Progenitor cell of endocrine pancreas (in vitro differentiated cells): ENCODE data around the gene ZNF687. TPM values are rescaled to one million over a fixed set of nuclear protein-coding genes. Genes with fewer than 3 reads are reported as not detected.

ENCODE experiments used
- DNase-seq: peaks from one replicate; pipeline ENCODE4 v3.0.0; 2021; ENCODE audit warnings: low spot score; ENCODE audit not compliant: unreplicated experiment
- H3K27ac Mint-ChIP-seq: 2 replicates; pipeline ENCODE4 v1.8.0; 2021; ENCODE audit warnings: mild to moderate bottlenecking, moderate library complexity, mixed read lengths
- H3K27me3 Mint-ChIP-seq: 2 replicates; pipeline ENCODE4 v1.8.0; 2021; ENCODE audit warnings: mixed read lengths
- H3K36me3 Mint-ChIP-seq: 2 replicates; pipeline ENCODE4 v1.8.0; 2022; ENCODE audit warnings: mixed read lengths; ENCODE audit not compliant: insufficient read depth
- H3K4me1 Mint-ChIP-seq: 2 replicates; pipeline ENCODE4 v1.8.0; 2021; ENCODE audit warnings: low read depth, mixed read lengths
- H3K4me3 Mint-ChIP-seq: 2 replicates; pipeline ENCODE4 v1.8.0; 2021; ENCODE audit warnings: low read depth, mild to moderate bottlenecking, moderate library complexity, mixed read lengths
- H3K9me3 Mint-ChIP-seq: 2 replicates; pipeline ENCODE4 v1.8.0; 2021; ENCODE audit warnings: low read depth, mixed read lengths
- CTCF ChIP-seq: fragments of 200-600 bp; sonication (generic); IDR thresholded peaks from one replicate; pipeline ENCODE4 v1.5.0; 2021; ENCODE audit warnings: antibody characterized with exemption, mild to moderate bottlenecking; ENCODE audit not compliant: unreplicated experiment
- total RNA-seq: library from RNA; stranded (reverse); gene quantifications from 2 replicates; pipeline ENCODE4 v1.2.1, GENCODE V29; 2021

ZNF687 gene
- total RNA-seq, 1 donor from 2014 or later = 45.0 TPM

GRCh38 chr1:151242442-151242841, 39.7 kb upstream of the ZNF687 start:
- Mint-ChIP-seq H3K36me3 (peaks cover 41% of the 10 kb centered on the region), H3K27ac (no peak overlapping the region), H3K4me1 (no peaks in the 10 kb centered on the region), H3K9me3 (no peaks in the 10 kb centered on the region), H3K4me3 (no peak overlapping the region), H3K27me3 (no peaks in the 10 kb centered on the region)
- DNase-seq = no peak
- TF ChIP-seq CTCF = no peak

- no peaks in the 10 kb centered on the region for H3K27me3 Mint-ChIP-seq
- DNase-seq = no peak
- TF ChIP-seq CTCF = no peak
- H3K36me3 Mint-ChIP-seq = peaks cover 42% of the 10 kb centered on the region
- no peak overlapping the region for H3K4me3 Mint-ChIP-seq
- no peaks in the 10 kb centered on the region for H3K4me1 Mint-ChIP-seq
- no peaks in the 10 kb centered on the region for H3K9me3 Mint-ChIP-seq
- peak overlapping the region; percentile 45 for H3K27ac Mint-ChIP-seq
These were observed 38.3 kb upstream of the ZNF687 start for GRCh38 chr1:151243683-151244216.

GRCh38 chr1:151246786-151247185, 35.3 kb upstream of the ZNF687 start:
- Mint-ChIP-seq H3K27me3 (no peaks in the 10 kb centered on the region), H3K9me3 (no peaks in the 10 kb centered on the region), H3K27ac (no peak overlapping the region), H3K4me1 (peaks cover 4% of the 10 kb centered on the region), H3K4me3 (no peak overlapping the region), H3K36me3 (peaks cover 42% of the 10 kb centered on the region)
- no peak for TF ChIP-seq CTCF
- DNase-seq = no peak

GRCh38 chr1:151251656-151252470, 30.2 kb upstream of the ZNF687 start:
- H3K27ac Mint-ChIP-seq = peak overlapping the region; percentile 49
- H3K27me3 Mint-ChIP-seq = no peaks in the 10 kb centered on the region
- peak; percentile 89 for TF ChIP-seq CTCF
- H3K4me3 Mint-ChIP-seq = no peak overlapping the region
- peaks cover 15% of the 10 kb centered on the region for H3K36me3 Mint-ChIP-seq
- peaks cover 13% of the 10 kb centered on the region for H3K4me1 Mint-ChIP-seq
- DNase-seq = no peak
- H3K9me3 Mint-ChIP-seq = no peaks in the 10 kb centered on the region

- Mint-ChIP-seq H3K4me1 (peaks cover 17% of the 10 kb centered on the region), H3K27me3 (no peaks in the 10 kb centered on the region), H3K9me3 (no peaks in the 10 kb centered on the region), H3K4me3 (peak within 1 kb of the TSS; percentile 80), H3K36me3 (peaks cover 7% of the 10 kb centered on the region), H3K27ac (peak within 1 kb of the TSS; percentile 93)
- DNase-seq = peak; percentile 77
- TF ChIP-seq CTCF = no peak
These were observed 27.6 kb upstream of the ZNF687 start, which contains the start of gene PSMD4 for GRCh38 chr1:151254217-151255213. Gene PSMD4 (plus strand): TSS chr1:151254734. CDS start chr1:151254783, 49 bp downstream.
